ENCODE measurements around the gene PHB1.
A peak's percentile ranks its signal among the peaks of the same experiment; 100 is the strongest.
"Not testable (repeated sequence)": the region's sequence is repeated elsewhere in the genome, so short reads cannot be mapped to it uniquely, and the experiment has no call there.

The PHB1 gene

GRCh38 chr17:49372425-49372824 is 42.3 kb downstream of the PHB1 start:
- DNase-seq = no peak

GRCh38 chr17:49370971-49371834 is 43.5 kb downstream of the PHB1 start:
- DNase-seq = peak; percentile 18

GRCh38 chr17:49369760-49370159 is 44.9 kb downstream of the PHB1 start:
- DNase-seq = no peak

- DNase-seq = no peak
Observed at GRCh38 chr17:49369089-49369488, 45.6 kb downstream of the PHB1 start.

- DNase-seq = no peak
Observed at GRCh38 chr17:49365667-49366066, 49.0 kb downstream of the PHB1 start.

- DNase-seq = not testable (repeated sequence)
Observed at GRCh38 chr17:49365126-49365525, 49.6 kb downstream of the PHB1 start.

- DNase-seq = no peak
Observed at GRCh38 chr17:49364119-49364518, 50.6 kb downstream of the PHB1 start.

- no peak for DNase-seq
Observed at GRCh38 chr17:49363251-49363650, 51.4 kb downstream of the PHB1 start.

- no peak for DNase-seq
Observed at GRCh38 chr17:49362723-49363117, 52.0 kb downstream of the PHB1 start.

GRCh38 chr17:49361902-49362722 is 52.6 kb downstream of the PHB1 start, which contains the start of gene ZNF652:
ZNF652 (minus strand) TSS chr17:49362250; CDS start chr17:49317725, 44,525 bp downstream.
- peak; percentile 100 for DNase-seq

- peak; percentile 48 for DNase-seq
Observed at GRCh38 chr17:49361129-49361901, 53.4 kb downstream of the PHB1 start.

- DNase-seq = no peak
Observed at GRCh38 chr17:49360796-49361128, 53.9 kb downstream of the PHB1 start.

- no peak for DNase-seq
Observed at GRCh38 chr17:49359990-49360795, 54.5 kb downstream of the PHB1 start.

- DNase-seq = no peak
Observed at GRCh38 chr17:49358641-49359247, 55.9 kb downstream of the PHB1 start.

- DNase-seq = no peak
Observed at GRCh38 chr17:49357516-49357915, 57.2 kb downstream of the PHB1 start.

GRCh38 chr17:49356320-49356719 is 58.4 kb downstream of the PHB1 start:
- DNase-seq = no peak
